Mucosa of descending colon (tissue), 3 donors: Measurements from ENCODE around the gene WDR74. TPM values are rescaled to one million over a fixed set of nuclear protein-coding genes. Genes with fewer than 3 reads are reported as not detected.
"Not testable (repeated sequence)": the region's sequence is repeated elsewhere in the genome, so short reads cannot be mapped to it uniquely, and the experiment has no call there.

Experiments used
- ATAC-seq: fragments of 200-7000 bp; cut with Tn5 transposase; one replicate; pipeline ENCODE4 v1.9.1; 2020; ENCODE audit warnings: mild to moderate bottlenecking, moderate library complexity
- DNase-seq, 3 donors: peaks; one replicate each; pipeline ENCODE4 v3.0.0-alpha.2; 2020
- H3K36me3 ChIP-seq: fragments of 200-600 bp; one replicate; pipeline ENCODE4 v1.8.0; 2021; ENCODE audit warnings: low read depth, mild to moderate bottlenecking
- H3K4me1 ChIP-seq: fragments of 200-600 bp; one replicate; pipeline ENCODE4 v1.8.0; 2021; ENCODE audit warnings: low read depth, mild to moderate bottlenecking
- H3K4me3 ChIP-seq: fragments of 200-600 bp; one replicate; pipeline ENCODE4 v1.8.0; 2021; ENCODE audit warnings: mild to moderate bottlenecking
- H3K9me3 ChIP-seq: fragments of 200-600 bp; one replicate; pipeline ENCODE4 v1.8.0; 2021; ENCODE audit warnings: mild to moderate bottlenecking
- intact Hi-C, 2 donors: fragments of 100-400 bp; cut with DNase I in 1 of 2; cut with micrococcal nuclease in 1 of 2; formaldehyde crosslinking; loops; one replicate each; pipeline versions ENCODE4 v1.11.0 to v1.11.1; 2022; cut with DNase I, micrococcal nuclease
- total RNA-seq, 3 donors: library from RNA; stranded (reverse); fragmentation: NEBNext Ultra II Directional in 2 of 3; extraction: Animal tissue kit (Norgen Biotek cat#: 25700) in 2 of 3; gene quantifications; one replicate each; pipeline versions ENCODE4 v1.2.1 to v1.2.4, GENCODE V29; 2021 to 2023
- TF ChIP-seq, protein P1 (sequence below): fragments of 200-600 bp; IDR thresholded peaks from one replicate; pipeline ENCODE4 v1.8.0; 2022; ENCODE audit warnings: antibody characterized with exemption, mild to moderate bottlenecking
- donor health status: DM: no; HTN: no; CAD: no; lungs with moderate emphysema.
- donor health status: DM: no; HTN: no; CAD: no.
- donor health status: DM: no; HTN: yes; CAD: no.

WDR74 gene
- total RNA-seq, 3 donors from 2014 or later, result 35.0 to 42.4 (median 38.8) TPM

DNA sequence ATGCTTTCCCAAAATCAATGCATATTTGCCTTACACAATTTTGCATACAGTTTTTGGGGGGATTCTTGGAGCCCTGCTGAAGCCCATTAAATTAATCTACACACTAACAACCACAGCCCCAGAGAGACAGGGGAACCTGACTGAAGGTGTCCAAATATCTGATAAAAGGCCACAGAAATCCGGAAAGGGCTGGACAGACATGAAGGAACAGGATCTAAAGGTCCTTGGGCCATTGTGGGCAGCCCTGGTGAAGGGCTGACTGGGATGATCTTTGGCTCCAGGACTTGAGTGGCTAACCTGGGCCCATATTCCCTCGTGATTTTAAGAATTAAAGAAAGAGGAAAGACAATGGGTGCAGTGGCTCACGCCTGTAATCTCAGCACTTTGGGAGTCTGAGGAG is 6.8 kb upstream of the WDR74 start:
- Histone ChIP-seq H3K9me3 (no peaks in the 10 kb centered on the region), H3K4me3 (no peak overlapping the region), H3K4me1 (no peaks in the 10 kb centered on the region), H3K36me3 (no peaks in the 10 kb centered on the region)
- TF ChIP-seq, protein P1, sequence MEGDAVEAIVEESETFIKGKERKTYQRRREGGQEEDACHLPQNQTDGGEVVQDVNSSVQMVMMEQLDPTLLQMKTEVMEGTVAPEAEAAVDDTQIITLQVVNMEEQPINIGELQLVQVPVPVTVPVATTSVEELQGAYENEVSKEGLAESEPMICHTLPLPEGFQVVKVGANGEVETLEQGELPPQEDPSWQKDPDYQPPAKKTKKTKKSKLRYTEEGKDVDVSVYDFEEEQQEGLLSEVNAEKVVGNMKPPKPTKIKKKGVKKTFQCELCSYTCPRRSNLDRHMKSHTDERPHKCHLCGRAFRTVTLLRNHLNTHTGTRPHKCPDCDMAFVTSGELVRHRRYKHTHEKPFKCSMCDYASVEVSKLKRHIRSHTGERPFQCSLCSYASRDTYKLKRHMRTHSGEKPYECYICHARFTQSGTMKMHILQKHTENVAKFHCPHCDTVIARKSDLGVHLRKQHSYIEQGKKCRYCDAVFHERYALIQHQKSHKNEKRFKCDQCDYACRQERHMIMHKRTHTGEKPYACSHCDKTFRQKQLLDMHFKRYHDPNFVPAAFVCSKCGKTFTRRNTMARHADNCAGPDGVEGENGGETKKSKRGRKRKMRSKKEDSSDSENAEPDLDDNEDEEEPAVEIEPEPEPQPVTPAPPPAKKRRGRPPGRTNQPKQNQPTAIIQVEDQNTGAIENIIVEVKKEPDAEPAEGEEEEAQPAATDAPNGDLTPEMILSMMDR, result no peak
- no peak for ATAC-seq
- intact Hi-C loops, result no loop called here
- no peak for DNase-seq

- ATAC-seq (no peak), DNase-seq (no peak)
- Histone ChIP-seq H3K36me3 (no peaks in the 10 kb centered on the region), H3K9me3 (no peaks in the 10 kb centered on the region), H3K4me1 (no peaks in the 10 kb centered on the region), H3K4me3 (no peak overlapping the region)
- TF ChIP-seq, protein P1, result no peak
- intact Hi-C loops, result no loop called here
Observed at GRCh38 chr11:62844154-62844553, 4.8 kb upstream of the WDR74 start.

DNA sequence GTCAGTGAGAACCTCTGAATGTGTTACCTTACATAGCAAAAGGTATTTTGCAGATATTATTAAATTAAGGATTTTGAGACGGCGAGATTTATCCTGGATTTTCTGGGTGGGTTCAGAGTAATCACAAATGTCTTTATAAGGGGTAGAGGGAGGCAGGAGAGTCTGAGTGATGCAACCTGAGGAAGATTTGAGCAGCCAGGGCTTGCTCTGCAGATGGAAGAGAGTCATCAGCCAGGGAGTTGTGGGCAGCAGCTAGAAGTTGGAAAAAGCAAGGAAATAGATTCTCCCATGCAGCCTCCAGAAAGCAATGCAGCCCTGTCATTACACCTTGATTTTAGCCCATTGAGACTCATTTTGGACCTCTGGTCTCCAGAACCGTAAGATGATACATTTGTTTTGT is 4.1 kb upstream of the WDR74 start:
- ATAC-seq, result no peak
- Histone ChIP-seq H3K36me3 (no peaks in the 10 kb centered on the region), H3K4me1 (peaks cover 6% of the 10 kb centered on the region), H3K9me3 (no peaks in the 10 kb centered on the region), H3K4me3 (no peak overlapping the region)
- DNase-seq, result no peak
- intact Hi-C loops, result no loop called here
- TF ChIP-seq, protein P1, result no peak

DNA sequence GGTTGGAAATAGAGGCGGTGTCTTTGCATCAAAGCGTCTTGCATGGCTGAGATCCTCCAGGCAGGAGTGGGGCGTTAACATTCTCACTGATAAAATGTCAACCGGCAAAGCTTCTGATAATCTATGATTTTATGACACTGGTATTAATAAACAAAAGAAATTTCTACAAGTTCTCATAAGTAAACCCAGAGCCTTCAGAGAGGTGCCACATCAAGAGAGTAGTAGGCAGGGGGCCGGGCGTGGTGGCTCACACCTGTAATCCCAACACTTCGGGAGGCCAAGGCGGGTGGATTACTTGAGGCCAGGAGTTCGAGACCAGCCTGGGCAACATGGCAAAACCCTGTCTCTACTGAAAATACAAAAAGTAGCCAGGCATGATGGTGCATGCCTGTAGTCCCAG is 3.5 kb upstream of the WDR74 start:
- peak in 2 of 3 donors; percentile 38 to 51 for DNase-seq

GRCh38 chr11:62842171-62842741 is 2.9 kb upstream of the WDR74 start:
- DNase-seq (peak in 2 of 3 donors; percentile 65 to 77), ATAC-seq (no peak)
- no peaks in the 10 kb centered on the region for H3K36me3 ChIP-seq
- H3K4me1 ChIP-seq, result peaks cover 8% of the 10 kb centered on the region
- TF ChIP-seq, protein P1, result no peak
- intact Hi-C loops, result no loop called here
- H3K9me3 ChIP-seq, result no peaks in the 10 kb centered on the region
- peak overlapping the region; percentile 20 for H3K4me3 ChIP-seq

More for the DNA sequence above, 3.5 kb upstream of the WDR74 start:
- H3K4me3 ChIP-seq, ATAC-seq, intact Hi-C loops, H3K9me3 ChIP-seq, H3K4me1 ChIP-seq, H3K36me3 ChIP-seq: not testable (repeated sequence)

GRCh38 chr11:62841361-62842170 is 2.2 kb upstream of the WDR74 start:
- peak overlapping the region; percentile 20 for H3K4me3 ChIP-seq
- intact Hi-C loops, result no loop called here
- no peaks in the 10 kb centered on the region for H3K36me3 ChIP-seq
- TF ChIP-seq, protein P1, result peak; percentile 21
- H3K4me1 ChIP-seq, result peaks cover 8% of the 10 kb centered on the region
- H3K9me3 ChIP-seq, result no peaks in the 10 kb centered on the region
- ATAC-seq, result peak; percentile 77
- peak; percentile 85 to 92 (median 90) for DNase-seq

- H3K4me1 ChIP-seq, H3K9me3 ChIP-seq, intact Hi-C loops, H3K36me3 ChIP-seq: not testable (repeated sequence)
- peak overlapping the region; percentile 64 for H3K4me3 ChIP-seq
- DNase-seq, result peak; percentile 71 to 81 (median 76)
- ATAC-seq, result peak; percentile 6
Observed at GRCh38 chr11:62840721-62841360, 1.5 kb upstream of the WDR74 start.
